SW 1271 (cell line): Measurements from ENCODE around the gene STIM2.
"Not testable (repeated sequence)": the region's sequence is repeated elsewhere in the genome, so short reads cannot be mapped to it uniquely, and the experiment has no call there.

Experiments used
- DNase-seq, 2 experiments: peaks; one replicate each; lab custom pipeline; 2025; lab: John Stamatoyannopoulos, UW

STIM2 gene

GRCh38 chr4:27001398-27002164 is 140.9 kb downstream of the STIM2 start:
- no peak for DNase-seq

DNA sequence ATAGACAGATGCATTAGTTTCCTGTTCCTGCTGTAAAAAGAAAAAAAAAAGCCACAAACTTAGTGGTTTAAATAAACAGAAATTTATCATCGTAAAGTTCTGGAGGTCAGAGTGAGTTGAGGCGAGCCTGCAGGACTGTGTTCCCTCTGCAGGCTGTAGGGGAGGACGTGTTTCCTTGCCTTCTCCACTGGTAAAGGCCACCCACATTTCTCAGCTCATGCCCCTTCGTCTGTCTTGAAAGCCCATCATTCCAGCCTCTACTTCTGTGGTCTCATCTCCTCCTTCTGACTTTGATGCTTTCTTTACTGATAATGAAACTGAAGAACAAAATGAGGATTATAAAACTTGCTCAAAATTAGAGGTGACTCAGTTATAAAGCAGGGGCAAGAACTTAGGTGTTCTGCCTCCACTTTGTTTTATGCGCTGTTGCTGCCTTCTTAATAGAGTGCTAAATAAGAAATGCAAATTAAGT is 143.0 kb downstream of the STIM2 start:
- no peak for DNase-seq

GRCh38 chr4:27005501-27005900 is 144.9 kb downstream of the STIM2 start:
- no peak for DNase-seq

GRCh38 chr4:27005905-27006590 is 145.4 kb downstream of the STIM2 start:
- DNase-seq, result no peak

- no peak for DNase-seq
Observed at GRCh38 chr4:27006646-27007045, 146.0 kb downstream of the STIM2 start.

DNA sequence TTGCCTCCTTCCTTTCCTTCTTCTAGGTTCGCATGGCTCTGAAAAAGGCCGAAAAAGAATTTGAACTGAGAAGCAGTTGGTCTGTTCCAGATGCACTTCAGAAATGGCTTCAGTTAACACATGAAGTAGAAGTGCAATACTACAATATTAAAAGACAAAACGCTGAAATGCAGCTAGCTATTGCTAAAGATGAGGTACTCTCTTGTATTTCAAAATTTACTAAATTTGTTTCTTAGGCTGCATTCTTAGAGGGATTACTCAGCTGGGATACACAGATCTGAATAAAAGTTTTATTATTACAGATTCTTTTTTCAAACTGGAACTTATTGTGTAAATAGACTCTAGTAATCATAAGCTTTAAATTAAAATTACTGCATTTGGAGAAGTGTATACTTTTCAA is 146.9 kb downstream of the STIM2 start:
- DNase-seq, result no peak

DNA sequence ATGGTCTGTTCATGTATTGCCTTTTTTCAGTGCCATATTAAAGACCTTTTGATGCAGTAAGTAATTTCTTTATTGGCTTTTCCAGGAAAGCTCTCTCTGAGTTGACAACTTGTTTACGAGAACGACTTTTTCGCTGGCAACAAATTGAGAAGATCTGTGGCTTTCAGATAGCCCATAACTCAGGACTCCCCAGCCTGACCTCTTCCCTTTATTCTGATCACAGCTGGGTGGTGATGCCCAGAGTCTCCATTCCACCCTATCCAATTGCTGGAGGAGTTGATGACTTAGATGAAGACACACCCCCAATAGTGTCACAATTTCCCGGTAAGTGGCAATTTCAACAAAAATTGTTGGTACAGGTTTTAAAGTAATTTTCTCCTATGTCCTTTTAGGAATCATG is 148.0 kb downstream of the STIM2 start:
- DNase-seq, result no peak

DNA sequence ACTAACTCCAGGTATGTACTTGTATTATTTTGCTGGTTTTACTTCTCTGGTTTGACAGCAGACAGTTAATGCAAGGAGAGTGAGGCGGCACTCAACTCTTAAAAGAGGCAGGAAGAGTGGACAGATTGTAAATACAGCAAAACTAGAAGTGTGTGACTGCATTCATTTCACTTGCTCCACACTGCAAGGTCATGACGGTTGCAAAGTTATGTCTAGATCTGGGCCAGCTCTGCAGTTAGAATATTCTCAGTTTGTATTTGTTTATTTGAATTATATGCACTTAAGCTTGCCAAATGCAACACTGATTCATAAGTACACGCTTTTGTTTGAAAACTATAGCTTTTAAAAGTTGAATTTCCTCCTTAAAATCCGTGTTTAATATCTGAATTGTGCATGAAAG is 148.9 kb downstream of the STIM2 start:
- no peak for DNase-seq

DNA sequence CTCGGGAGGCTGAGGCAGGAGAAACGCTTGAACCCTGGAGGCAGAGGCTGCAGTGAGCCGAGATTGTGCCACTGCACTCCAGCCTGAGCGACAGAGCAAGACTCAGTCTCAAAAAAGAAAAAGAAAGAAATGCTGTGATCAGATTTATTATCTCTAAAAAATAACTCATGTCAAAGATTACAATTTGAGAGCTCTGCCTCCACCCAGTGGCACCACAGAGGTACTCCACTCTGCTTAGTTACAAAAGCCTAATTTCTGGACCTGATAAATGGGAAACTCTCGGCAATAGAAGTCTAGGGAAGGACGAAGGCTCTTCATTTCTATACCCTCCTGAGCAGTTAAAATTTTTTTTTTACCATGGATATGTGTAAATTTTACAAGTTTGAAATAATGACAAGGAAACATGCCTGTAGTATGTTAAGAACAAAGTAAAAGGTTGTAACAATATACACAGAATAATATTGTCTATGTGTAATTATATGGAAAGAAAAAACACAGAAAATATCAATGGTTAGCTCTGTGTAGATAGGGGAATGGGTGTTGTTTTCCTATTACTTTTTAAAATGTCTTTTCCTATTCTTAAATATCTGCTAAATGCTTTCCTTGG is 149.8 kb downstream of the STIM2 start:
- DNase-seq, result peak in 1 of 2 experiments; percentile 63

DNA sequence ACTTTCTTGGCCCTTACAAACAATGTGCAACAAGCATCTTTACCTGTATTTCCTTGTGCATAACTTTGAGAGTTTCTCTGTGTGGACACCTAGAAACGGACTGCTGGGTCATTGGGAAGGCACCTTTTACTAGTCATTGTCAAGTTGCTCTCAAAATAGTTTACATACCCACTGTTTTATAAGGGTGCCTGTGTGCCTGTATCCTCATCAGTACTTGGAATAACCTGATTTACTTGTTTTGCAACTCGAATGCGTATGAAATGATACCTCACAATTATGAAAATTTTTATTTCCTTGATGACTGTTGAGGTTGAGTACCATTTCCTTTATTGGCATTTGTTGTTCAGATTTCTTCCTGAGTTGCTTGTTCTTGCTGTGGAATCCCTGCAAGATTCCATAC is 150.8 kb downstream of the STIM2 start:
- DNase-seq, result no peak

DNA sequence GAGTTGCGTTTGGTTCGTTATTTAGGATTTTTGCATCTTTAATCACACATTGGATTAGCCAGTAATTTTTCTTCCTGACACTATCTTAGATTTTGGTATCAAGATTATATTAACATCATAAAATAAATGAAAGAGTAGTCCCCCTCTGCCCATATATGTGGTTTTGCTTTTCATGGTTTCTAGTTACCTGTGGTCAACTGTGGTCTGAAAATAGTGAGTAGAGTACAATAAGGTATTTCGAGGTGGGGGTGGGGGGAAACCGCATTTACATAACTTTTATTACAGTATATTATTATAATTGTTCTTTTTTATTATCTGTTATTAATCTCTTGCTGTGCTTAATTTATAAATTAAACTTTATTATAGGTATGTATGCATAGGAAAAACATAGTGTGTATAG is 152.4 kb downstream of the STIM2 start:
- DNase-seq, result no peak

GRCh38 chr4:27016551-27016950 is 155.9 kb downstream of the STIM2 start:
- no peak for DNase-seq

GRCh38 chr4:27017623-27018022 is 157.0 kb downstream of the STIM2 start:
- no peak for DNase-seq

GRCh38 chr4:27018076-27018475 is 157.4 kb downstream of the STIM2 start:
- no peak for DNase-seq

DNA sequence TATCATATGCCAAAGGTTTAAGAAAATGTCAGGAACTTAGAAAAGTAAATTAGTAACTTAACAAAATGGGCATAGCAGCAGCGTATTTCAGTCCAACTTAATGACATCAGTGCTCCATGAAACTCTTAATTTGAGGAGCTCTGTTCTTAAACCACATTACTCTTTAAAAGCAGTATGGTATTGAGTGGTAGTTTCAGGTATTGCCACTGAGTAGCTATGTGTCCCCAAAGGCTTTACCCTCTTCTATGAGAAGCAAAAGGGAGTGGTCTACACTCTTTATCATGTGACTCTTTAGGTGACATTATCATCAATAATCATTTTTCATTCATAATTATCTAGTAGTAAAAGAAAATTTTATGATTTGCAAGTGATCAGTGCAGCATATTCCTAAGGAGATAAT is 158.3 kb downstream of the STIM2 start:
- DNase-seq, result no peak

DNA sequence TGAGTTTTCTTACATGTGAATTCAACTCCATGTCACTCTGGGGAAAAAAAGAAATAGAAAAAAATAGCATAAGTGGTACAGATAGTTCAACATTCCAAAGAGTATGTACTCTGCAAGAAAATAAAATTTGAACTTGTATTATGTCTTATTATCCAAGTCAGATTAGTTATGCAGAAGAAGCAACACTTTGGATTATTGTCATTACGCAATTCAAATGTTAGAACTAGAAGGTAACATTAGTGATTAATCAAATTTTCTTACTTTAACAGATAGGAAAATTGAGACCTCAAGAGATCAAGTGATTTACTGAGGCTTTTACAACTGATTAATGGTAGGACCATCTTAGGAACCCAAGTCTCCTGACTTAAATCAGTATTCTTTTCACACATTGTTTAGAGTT is 159.1 kb downstream of the STIM2 start:
- no peak for DNase-seq

- no peak for DNase-seq
Observed at GRCh38 chr4:27020203-27020602, 159.6 kb downstream of the STIM2 start.

DNA sequence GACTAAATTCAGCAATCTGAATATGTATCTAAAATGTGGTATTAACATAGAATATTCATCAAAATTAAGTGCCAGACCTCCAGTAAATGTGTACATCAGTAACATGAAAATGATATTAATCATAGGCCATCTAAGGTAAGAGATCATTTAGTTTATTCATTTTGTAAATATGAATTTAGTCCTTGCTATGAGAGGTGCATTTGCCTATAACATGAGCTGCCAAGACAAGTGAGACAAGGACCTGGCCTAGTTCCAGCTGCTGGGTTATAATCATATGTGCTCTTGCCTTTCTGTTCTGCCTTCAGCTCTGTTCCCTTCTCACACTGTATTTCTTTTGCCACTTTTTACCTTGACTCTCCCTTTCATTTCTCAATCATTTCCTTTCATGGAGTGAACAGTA is 160.0 kb downstream of the STIM2 start:
- DNase-seq, result no peak

DNA sequence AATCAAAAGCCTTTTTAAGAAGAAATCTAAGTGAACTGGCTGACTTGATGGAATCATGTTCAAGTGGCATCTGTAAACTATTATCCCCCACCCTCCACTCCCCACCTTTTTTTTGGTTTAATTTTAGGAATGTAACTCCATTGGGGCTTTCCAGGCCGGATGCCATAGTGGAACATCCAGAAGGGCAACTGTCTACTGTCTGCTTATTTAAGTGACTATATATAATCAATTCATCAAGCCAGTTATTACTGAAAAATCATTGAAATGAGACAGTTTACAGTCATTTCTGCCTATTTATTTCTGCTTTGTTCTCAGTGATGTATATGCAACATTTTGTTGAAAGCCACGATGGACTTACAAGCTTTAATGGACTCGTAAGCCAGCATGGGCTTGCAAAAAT is 162.3 kb downstream of the STIM2 start:
- no peak for DNase-seq

DNA sequence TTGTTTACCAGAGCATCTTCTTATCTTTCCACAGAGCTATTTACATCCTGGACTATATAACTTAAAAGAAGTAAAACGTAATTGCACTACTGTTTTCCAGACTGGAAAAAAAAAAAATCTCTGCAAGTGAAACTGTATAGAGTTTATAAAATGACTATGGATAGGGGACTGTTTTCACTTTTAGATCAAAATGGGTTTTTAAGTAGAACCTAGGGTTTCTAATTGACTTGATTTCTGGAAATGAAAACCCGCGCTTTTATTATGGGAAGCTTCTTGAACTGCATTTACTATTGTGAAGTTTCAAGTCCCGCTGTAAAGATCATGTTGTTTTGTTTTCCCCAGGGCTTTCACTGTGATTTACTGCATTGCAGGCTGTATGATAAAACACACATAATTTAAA is 162.7 kb downstream of the STIM2 start:
- no peak for DNase-seq

DNA sequence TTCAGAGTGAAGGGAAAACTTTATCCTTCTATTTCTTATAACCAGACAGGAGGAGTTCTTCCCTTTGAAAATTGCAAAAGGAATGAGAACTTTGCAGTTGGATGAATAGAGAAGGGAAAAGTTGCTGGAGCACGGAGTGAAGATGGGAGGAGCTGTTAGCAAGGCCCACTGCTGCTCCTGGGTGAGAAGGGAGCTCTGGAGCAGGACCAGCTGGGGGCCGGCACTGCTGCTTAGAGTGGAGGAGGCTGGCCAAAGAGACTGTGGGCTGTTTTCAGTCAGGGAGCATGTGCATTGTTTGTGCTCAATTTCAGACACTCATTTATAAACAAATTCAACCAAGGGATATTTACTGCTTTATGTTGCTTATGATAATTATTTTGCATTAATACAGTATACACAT is 164.2 kb downstream of the STIM2 start:
- no peak for DNase-seq

DNA sequence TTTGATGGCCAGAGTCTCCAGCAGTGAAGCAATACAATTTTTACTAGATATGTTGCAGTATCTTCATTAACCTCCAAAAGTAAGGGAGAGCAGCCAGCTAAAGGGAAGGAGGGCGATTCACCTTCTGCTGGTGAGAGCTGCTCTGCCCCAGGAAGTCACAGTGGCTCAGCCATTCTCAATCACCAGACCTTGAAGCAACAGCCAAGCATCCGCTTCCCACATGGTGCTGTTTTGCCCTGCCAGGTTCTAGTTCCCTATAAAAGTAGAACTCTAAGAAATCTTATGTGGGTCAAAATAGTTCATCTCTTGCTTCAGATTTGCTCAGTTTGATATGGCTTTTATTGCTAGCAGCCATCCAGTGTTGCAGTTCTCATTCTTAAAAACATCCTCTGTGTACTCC is 166.8 kb downstream of the STIM2 start:
- no peak for DNase-seq

GRCh38 chr4:27035127-27035526 is 174.5 kb downstream of the STIM2 start:
- DNase-seq, result not testable (repeated sequence)
